ENCODE measurements around the gene MIOS.
"Not testable (repeated sequence)": the region's sequence is repeated elsewhere in the genome, so short reads cannot be mapped to it uniquely, and the experiment has no call there.

MIOS gene

DNA sequence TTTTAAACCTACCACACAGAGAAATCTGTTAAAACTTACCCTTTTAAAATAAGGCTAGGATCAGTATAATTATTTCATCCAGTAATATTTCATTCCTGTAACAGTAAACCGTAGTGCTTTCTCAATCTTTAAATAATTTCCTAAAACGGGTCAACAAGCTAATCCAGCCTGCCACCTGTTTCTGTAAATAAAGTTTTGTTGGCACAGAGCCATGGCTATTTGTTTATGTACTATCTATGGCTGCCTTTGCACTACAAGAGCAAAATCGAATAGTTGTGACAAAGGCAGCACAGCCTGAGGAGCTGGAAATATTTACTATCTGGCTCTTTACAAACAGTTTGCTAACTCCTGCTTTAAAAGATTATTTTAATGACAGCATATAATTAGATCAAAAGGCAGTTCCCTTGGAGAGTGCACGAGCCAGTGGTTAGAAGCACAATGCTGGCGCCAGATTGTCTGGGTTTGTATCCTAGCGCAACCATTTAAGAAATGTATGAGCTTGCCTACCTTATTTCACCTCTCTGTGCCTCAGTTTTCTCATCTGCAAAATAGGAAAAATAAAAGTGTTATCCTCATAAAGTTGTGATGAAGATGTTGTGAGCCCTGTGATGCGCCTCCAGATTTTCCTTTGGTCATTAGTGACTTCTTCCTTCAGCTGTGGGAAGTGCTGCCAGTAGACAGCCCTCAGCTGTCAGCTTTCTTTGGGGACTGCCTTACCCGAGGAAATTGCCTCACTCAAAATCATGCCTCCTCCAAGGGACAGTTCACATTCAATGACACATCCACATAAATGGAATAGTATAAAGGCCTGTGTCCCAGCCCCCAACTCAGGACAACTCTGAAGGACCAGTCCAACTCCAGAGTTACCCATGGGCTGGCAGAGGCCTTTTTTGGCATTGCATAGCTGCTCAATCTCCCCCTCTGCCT, 11.8 kb upstream of the MIOS start:
- DNase-seq, result no peak

DNA sequence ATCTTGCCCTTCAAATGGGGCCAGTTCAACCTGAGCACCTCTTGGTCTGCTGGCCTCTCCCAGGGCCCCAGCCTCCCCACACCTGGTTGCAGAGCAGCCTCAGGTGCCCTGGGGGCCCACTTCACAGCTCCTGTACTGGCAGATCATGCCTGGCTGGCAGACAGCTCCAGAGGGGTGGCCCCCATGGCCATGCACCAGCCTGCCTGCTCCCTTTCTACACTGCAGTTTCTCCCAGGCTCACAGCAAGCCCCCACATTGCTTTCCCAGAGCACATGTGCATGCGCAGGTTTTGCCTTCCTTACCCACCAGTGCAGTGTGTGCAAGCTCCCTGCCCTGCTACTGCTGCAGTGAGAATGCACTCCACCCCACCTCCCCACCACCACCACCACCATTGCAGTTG, 9.8 kb upstream of the MIOS start:
- no peak for DNase-seq

DNA sequence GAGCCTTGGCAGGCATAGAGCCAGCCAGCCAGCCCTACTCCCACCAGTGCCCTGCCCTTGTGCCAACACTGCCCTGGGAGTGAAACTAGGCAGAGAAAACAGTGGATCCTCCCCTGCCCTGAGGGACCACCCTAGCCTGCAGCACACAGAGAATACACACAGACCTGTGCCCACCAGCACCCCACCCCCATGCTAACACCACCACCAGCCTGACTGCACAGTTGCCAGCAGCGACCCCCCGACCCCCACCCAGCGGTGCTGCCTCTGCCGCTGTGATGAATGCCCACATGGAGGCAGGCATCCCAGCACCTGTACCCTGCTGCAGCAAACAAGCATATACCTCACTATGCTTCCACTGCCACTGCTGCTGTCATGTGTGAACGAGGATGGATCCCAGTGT, 9.4 kb upstream of the MIOS start:
- no peak for DNase-seq

DNA sequence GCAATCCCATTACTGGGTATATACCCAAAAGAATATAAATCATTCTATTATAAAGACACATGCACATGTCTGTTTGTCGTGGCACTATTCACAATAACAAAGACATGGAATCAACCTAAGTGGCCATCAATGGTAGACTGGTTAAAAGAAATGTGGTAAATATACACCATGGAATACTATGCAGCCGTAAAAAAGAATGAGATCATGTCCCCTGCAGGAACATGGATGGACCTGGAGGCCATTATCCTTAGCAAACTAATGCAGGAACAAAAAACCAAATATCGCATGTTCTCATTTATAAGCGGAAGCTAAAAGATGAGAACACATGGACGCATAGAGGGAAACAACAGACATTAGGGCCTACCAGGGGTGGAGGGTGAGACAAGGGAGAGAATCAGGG, 5.1 kb upstream of the MIOS start:
- not testable (repeated sequence) for DNase-seq

DNA sequence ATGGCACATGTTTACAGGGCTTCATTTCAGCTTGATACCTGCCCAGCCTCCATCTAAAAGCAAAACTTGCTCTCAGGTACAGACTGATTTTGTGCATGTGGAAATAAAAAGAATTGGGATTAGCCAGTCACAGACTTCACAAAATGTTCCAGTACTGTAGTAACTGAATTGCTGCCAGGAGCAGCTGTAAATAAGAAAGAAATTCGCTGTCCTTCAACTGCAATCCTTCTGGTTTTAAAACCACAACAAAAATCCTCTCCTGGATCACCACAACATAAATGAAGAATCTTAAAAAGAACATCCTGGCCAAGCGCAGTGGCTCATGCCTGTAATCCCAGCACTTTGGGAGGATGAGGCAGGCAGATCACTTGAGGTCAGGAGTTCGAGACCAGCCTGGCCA, 3.9 kb upstream of the MIOS start:
- no peak for DNase-seq

DNA sequence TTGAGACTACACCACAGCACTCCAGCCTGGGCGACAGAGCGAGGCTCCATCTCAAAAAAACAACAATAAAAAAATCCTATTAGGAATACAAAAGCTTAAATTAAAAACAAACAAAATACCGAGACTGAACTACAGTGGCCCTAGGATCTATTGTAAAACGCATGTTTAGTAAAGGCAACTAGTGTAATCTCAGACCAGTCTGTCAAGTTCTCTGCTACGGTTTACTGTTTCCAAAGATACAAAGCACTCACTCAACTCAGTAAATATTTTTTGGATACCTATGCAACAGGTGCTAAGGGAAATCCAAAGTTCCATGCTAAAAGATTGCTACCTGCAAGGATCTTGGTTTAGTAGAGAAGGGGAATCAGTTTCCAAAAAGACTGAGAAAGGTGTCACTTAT, 3.4 kb upstream of the MIOS start:
- DNase-seq, result no peak

DNA sequence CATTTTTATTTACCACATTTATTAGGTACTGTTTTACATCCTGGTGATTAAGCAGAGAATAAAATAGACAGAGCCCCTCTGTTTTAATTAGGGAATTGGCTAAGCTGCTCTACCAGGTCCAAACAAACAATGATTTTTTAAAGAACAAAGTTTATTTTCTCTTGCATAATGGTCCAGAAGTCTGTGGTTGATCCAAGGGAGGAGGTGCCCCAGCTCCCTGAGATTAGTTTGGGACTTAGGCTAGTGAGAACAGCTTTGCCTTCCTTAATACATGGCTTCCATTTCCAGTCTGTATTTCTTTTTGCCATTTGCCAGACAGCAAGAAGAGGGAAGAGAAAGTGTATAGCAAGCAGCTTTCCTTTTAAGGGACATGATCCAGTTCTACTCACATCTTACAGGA, 2.9 kb upstream of the MIOS start:
- no peak for DNase-seq

DNA sequence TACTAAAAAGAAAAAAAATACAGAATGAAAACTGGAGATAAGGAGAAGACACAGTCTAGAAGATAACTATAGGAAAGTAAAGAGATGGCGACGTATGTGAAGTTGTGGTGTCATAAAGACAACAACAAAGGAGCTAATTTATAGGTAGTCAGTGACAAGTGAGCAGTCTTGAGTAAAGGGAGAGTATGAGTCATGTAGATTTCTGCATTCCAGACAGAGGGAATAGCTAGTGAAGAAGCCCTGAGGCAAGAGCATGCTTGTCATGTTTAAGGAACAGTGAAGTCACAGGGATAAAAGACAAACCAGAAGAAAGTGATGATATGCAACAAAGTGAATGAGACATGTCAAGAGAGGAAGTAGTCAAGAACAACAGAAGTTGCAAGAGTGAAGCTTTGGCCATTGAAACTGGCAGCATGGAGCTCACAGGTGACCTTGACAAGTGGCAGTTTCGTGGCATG, 2.3 kb upstream of the MIOS start:
- DNase-seq, result no peak

DNA sequence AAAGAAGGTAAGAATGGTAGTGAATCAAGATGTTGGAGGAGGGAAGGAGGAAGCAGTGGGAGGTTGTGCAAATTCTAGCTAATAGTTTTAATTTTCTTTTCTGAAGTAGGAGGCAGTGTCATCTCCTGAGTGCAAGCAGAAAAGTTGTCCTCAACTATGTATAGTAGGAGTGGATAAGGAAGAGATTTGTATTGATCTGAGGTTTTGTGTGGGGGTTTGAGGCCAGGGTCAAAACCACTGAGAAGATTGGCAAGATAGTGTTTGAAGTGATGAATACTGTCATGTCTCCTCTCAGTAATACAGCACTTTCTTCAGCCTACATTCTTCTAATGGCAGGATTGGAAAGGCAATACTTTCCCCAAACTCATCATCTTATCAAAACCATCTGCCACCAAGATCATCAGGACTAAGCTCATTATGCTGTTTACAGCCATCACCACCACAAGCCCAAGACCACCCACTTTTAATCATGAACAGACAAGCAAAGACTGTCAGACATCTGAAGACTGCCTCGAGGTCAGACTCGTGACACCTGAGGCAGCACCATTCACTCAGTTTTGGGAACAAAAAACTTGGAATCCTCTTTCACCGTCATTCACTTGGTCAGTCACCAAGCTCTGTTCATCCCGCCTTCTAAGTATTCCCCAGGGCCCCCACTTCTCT, 1.5 kb upstream of the MIOS start:
- DNase-seq, result no peak

DNA sequence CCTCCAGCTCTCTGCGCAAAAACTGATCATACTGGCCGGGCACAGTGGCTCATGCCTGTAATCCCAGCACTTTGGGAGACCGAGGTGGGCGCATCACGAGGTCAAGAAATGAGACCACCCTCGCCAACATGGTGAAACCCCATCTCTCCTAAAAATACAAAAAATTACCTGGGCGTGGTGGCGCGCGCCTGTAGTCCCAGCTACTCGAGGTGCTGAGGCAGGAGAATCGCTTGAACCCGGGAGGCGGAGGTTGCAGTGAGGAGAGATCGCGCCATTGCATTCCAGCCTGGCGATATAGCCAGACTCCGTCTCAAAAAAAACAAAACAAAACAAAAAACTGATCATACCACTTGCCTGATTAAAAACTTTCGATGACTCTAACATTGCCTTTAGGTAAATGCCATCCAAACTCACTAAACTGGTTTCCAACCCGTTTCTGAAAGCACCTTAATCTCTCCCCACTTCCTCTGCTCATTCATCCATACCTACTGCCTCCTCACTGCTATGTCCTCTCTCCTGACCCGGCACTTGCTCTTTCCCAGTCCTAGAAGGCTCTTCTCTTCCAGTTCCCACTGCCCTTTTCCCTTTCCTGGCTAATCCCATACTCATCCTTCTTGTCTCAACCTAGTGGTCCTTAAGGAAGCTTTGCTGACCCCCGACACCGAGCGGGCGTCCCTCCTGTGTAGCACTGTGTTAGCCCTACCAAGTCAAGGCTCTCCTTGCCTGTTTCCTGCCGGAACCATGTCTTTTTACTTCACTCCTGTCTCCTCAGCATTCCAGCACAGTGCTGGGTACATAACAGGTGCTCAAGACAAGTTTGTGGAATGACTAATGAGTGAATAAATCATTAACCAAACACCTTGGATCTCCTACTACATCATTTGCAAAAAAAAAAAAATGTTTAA, 686 bp upstream of the MIOS start:
- DNase-seq, result no peak

DNA sequence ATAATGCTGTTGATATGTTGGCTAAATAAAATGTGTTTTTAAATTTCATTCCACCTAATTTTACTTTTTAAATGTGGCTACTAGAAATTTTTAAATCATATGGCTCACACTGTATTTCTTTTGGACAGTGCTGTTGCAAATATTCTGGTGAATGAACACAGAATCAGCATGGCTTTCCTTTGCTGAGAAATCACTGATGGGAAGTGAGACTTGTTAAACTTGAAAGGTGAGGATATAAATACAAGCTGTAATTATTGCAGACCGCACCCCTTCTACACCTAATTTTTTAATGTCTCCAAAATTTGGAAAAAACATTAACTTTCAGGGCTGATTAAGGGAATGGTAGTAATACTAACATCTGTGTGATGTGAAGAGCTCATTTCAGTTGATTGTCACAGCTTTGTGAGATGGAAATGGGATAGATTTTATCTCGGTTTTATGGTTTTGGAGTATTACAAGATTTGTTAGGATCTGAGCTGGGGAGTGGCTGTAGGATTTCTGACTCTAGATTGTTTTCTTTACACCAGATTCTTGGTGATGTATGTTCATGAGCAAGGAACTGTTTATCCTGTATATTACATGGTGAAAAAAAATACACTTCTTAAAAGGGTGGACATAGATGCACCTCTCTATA, 1.3 kb downstream of the MIOS start:
- DNase-seq, result no peak

DNA sequence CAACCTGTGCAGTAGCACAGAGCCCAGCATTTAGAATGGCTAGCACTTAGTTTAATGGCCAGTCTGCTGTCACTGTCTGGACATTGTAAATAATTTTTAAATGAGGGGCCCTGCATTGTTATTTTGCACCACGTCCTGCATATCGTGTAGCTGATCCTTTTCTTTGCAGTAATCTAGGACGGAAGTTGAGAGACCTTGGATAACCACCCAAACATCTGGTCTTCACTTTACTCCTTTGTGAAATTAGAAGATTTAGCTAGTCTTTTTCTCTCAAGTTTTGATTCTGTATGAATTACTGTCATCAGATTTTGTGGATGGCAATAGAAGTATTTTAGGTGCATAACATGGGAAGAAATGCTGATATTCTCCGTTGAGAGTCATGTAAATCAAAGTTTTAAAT, 1.9 kb downstream of the MIOS start:
- DNase-seq, result no peak

DNA sequence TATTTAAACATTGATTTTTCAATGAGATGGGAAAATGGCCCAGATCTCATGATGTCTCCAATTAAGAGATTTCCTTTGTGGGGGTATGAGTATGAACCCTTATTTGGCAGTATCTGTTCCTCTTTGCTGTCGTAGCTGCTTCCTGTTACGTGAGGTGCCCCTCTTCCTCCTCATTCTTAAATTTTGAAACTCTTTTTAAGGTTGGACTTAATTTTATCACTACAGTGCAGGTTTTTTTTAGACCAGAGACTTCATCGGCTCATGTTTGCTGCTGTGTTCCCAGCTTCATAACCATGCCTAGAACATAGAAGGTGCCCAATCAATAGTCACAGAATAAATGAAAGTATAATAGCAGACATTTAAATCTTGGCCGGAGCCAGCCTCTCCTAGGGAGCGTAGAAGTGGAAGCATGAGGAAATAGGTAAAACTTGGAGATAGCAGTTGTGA, 2.4 kb downstream of the MIOS start:
- no peak for DNase-seq

DNA sequence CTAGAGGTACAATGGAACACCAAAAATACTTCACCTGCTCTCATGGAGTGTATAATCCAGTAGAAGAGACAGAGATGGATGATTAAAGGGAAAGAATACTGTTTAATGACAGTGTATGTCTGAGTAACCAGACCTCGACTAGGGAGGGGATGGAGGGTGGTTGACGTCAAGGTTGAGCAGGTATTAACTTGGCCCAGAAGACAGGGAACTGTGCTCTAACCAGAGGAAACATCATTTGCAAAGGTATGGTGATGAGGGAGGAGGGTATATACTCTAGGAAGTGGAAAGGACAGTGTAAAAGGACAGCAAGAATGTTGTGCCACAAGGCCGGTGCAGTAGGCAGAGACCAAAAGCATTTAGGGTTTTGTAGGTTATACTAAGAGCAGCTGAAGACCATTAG, 2.9 kb downstream of the MIOS start:
- DNase-seq, result no peak

DNA sequence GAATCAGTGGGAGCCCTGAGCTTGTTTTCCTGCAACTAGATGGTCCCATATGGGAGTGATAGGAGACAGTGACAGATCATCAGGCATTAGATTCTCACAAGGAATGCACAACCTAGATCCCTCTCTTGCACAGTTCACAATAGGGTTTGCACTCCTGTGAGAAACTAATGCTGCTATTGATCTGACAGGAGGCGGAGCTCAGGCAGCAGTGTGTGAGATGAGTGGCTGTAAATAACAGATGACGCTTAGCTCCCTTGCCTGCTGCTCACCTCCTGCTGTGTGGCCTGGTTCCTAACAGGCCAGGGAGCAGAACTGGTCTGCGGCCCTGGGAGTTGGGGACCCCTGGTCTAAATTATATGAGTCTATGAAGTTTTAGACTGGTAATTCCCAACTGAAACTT, 3.9 kb downstream of the MIOS start:
- DNase-seq, result no peak

DNA sequence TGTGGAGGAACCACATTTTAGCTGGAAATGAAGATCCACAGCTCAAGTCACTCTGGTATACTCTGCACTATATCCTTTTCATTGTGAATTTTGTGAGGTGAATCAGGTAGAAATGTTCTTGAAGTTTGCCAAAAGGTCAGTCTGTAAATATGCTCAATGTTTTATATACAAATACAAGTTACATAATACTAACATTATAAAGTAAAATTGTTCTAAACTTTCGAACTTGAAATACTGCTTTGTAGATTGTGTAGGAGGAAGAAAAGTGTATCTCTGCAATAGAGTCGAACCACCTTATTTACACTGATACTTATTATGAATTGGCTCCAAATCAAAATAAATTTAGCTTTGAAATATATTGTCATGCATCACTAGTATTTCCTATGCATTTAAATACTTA, 7.0 kb downstream of the MIOS start:
- DNase-seq, result no peak

DNA sequence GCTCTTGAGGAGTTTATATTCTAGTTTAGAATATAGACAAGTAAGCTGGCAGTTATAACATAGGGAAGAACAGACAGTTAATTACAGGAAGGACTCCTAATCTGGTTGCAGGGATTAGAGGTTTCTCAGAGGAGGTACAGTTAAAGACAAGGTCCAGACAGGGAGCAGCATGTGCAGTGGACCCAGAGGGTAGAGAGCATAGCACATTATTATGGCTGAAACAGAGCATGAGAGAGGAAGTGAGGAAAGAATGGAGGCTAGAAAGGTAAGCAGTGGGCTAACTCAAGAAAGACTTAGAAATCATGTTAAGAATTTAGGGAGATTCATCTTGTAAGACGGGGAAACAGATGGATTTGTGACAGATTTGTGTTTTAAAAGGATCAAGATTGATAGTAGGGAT, 9.7 kb downstream of the MIOS start:
- no peak for DNase-seq

DNA sequence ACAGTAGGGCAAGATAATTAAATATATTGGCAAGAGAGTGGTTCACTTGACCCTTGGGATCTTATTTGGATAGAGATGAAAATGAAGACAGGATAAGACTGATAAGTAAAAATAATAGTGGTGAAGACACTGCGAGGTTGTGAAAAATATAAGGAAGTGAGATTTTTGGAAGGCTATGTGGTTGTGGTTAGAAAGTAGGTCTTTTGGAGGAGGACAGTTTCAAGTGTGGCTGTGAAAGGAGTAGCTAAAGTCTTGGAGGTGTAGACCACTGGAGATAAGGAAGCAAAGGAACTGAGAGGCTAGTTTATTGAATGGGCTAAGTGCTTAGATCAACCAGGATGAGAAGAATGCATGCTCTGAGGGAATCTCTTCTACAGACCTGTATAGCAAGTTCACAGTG, 11.2 kb downstream of the MIOS start:
- DNase-seq, result no peak

DNA sequence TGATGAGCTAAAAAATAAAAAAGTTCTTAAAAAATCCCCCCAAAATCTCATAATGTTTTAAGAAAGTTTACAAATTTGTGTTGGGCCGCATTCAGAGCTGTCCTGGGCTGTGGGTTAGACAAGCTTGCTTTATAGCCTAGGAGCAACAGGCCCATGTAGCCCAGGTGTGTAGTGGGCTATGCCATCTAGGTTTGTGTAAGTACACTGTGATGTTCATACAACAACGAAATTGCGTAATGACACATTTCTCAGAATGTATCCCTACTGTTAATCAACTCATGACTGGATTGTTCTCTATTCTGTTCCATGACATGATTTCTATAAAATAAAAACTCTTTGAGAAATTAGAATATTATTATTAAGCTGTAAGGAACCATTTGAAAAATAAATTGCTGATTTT, 13.0 kb downstream of the MIOS start:
- DNase-seq, result no peak

DNA sequence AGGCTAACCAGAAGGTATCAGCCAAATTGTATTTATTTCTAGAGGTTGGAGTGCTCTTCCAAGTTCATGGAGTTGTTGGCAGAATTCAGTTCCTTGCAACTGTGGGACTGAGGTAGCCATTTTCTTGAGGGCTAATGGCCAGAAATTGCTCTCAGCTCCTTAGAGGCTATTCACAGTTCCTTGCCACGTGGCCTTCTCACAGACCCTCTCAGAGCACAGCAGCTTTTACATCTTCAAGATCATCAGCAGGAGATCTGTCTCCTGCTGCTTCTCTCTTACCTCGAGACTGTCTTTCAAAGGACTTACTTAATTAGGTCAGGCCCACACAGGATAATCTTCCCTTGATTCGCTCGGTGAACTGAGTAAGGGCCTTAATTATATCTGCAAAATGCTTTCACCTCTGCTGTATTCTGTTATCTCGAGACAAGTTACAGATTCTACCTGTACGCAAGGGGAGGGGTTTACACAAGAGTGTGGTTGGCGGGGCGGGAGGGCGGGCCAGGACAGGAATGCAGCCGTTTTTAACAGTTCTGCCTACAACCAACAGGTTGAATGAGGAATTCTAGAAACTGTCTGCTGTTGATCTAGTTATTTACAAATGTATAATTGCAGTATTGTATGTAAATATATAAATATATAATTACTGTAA, 15.0 kb downstream of the MIOS start:
- DNase-seq, result no peak

DNA sequence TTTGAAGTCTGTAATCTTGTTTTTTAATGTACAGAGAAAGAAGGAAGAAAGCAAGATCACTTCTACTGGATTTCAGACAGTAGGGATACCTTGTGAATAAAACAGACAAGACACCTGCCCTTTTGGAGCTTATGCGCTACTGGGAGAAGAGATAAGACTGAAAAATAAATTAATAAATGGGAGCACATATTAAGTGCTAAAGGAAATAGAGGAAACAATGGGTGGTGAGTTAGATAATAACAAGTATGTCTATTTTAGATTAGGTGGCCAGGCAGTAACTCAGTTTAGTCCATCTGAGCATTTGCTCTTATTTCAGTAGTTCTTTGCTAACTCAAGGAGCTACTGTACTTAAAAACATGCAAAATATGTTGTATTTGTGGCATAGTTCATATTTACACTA, 15.9 kb downstream of the MIOS start:
- DNase-seq, result no peak

DNA sequence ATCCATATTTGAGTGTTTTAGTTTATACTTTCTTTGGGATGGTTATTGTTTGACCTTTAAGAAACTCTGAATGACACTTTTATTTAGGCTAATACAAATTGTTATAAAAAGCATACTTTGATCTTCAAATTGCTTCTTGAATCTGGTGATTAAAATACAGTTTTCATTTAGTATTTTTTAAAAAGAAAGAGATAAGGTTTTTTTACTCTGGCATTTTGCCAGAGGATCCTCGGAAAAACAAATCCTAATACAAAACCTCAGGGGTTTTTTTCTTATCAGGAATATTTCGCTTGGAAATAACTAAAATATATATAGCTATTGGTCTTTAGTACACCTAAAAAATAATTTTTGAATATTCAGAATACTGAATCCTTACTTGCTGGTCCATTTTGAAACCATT, 17.0 kb downstream of the MIOS start:
- no peak for DNase-seq
